22Rv1 (cell line): ENCODE data around the gene CFAP126.

Experiments
- CTCF ChIP-seq: fragments of 450-650 bp; IDR thresholded peaks from 2 replicates; pipeline ENCODE4 v1.5.1; 2017; ENCODE audit warnings: mild to moderate bottlenecking
- ZFX ChIP-seq: fragments of 450-650 bp; IDR thresholded peaks from 2 replicates; pipeline ENCODE4 v1.6.1; 2017; ENCODE audit warnings: antibody characterized with exemption, borderline replicate concordance

DNA sequence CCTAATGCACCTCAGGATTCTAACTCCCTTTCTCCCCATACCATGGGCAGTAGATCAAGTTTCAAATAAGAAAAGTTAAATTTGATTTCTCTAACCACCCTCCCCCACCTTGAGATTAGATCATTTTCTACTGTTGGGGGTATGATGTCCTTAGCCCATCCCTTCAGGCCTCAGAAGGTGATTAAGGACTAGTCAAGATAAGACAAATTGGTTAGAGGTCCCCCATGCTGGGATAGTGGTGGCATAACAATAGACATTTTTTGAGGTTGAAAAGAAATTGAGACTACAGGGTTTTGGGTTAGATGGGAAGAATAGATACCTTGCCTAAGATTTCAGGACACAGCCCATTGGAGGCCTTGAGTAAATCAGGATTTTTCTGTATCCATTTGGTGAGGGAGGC lies 2.5 kb downstream of the CFAP126 start:
- TF ChIP-seq CTCF (no peak), ZFX (no peak)
